Left kidney (tissue), 2 donors: ENCODE data around the gene MMADHC. TPM values are rescaled to one million over a fixed set of nuclear protein-coding genes. Genes with fewer than 3 reads are reported as not detected.

ENCODE experiments used
- DNase-seq: peaks from one replicate; pipeline ENCODE4 v3.0.0-alpha.2; 2013
- polyA plus RNA-seq: library from polyadenylated mRNA; unstranded; fragments of 120-200 nt; gene quantifications from one replicate; pipeline ENCODE4 v1.2.1, GENCODE V29; 2013; ENCODE audit not compliant: insufficient read length

The MMADHC gene
- polyA plus RNA-seq, 1 donor = 125 TPM

GRCh38 chr2:149559341-149560068 lies 28.1 kb downstream of the MMADHC start:
- no peak for DNase-seq

DNA sequence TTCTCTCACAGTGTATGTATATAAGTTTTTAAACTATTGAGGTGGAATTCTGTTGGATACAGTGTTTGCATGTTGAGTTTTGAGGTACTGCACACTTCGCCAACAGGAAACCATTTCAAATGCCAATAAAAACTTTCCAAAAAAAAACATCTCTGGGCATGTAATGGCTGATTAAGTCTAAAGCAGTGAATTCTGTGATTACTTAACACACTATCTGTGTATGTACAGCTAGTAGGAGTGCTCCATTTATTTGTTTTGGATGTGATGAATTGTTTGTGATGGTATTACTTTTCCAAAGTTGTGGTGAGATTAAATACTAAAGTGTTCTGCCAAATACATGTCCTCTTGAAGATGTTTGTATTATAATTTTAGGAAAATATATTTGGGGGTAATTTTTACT lies 31.1 kb downstream of the MMADHC start:
- DNase-seq = no peak

DNA sequence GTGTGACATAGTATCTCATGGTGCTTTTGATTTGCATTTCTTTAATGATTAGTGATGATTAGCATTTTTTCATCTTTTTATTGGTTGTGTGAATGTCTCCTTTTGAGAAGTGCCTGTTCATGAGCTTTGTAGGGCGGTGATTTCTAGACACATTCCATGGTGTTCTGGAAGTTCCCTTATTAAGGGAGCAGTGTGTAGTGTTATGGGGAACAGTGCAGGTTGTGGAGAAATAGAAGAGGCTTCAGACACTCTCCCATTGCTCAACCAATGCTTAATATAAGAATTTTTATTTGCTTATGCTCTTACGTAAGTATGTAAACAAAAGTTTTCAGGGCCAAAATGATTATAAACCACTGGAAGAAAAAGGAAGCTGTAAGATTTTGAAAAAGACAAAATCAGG lies 34.7 kb downstream of the MMADHC start:
- no peak for DNase-seq

DNA sequence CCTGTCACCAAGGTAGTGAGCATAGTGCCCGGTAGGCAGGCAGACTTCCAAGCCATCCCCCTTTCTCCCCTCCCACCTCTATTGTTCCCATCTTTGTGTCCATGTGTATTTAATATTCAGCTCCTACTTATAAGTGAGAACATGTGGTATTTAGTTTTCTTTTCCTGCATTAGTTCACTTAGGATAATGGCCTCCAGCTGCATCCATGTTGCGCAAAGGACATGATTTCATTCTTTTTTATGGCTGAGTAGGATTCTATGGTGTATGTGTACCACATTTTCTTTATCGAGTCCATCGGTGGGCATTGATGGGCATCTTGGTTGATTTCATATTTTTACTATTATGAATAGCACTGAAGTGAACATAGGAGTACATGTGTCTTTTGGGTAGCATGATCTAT lies 35.3 kb downstream of the MMADHC start:
- no peak for DNase-seq

GRCh38 chr2:149544692-149545091 lies 42.9 kb downstream of the MMADHC start:
- DNase-seq = no peak

DNA sequence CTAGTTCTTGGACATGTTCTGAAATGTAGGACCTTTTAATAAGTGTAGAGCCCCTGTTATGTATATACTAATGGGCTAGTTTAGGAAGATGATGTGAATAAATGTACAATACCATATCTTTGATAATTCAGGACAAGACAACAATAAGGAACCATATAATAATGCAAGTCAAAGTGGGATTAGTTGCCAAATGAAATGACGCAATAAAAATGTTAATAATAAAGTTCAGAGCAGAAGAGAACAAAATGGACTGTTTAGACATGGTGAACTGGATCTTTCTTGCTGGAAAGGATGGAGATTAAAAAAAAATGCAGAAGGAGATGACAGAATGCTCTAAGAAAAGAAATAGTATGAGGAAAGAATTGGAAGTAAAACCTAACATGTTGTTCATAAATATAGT lies 43.7 kb downstream of the MMADHC start:
- no peak for DNase-seq

GRCh38 chr2:149540138-149540537 lies 47.4 kb downstream of the MMADHC start:
- DNase-seq = no peak

DNA sequence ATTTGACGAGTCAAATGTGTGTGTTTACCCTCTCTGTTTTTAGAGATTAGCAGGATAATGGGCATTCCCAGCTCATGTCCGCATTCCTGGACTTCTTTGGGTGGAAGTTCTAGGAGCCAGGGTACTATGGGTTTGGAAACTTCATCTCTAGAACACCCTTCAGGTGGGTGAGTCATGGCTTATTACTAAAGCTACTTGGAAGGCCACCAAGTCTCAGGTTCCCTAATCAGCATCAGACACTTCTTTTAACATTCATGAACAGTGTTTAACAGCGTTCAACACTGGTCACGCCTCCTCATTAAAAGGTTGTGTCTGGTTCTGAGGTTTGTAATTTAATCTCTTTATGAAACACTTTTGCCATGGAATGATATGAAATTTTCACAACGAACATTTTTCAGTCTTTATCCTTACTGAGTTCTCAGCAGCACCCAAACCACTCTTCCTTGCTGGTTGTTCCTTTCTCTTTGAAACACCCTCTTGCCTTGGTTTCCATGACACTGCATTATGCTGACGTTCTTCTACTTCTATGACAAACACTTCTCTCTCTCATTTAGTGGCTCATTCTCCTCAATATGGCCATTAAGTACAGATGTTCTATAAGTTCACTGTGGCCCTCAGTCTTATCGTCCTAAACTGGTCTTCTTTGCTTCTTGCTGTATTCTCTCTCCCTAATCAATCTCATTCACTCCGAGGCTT lies 49.3 kb downstream of the MMADHC start:
- DNase-seq = no peak

GRCh38 chr2:149537092-149537726 lies 50.4 kb downstream of the MMADHC start:
- no peak for DNase-seq

DNA sequence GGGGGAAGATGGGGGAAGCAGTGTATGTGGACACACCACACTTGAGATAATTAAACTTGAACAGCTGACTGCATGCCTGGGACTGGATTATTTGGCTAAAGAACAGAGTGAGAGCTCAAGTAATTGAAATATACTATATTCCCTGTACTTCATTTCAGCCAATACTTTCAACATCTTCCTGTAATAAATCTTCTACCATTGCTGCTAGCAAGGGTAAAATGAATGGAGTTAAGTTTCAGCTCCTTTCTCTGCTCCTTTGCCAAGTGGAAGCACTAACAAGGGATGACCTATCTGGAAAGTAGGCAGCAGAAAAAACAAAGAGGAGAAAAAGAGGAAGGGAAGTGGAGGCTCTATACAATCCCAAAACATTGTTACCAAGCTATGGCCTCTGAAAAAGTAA lies 50.9 kb downstream of the MMADHC start:
- DNase-seq = peak; percentile 18

DNA sequence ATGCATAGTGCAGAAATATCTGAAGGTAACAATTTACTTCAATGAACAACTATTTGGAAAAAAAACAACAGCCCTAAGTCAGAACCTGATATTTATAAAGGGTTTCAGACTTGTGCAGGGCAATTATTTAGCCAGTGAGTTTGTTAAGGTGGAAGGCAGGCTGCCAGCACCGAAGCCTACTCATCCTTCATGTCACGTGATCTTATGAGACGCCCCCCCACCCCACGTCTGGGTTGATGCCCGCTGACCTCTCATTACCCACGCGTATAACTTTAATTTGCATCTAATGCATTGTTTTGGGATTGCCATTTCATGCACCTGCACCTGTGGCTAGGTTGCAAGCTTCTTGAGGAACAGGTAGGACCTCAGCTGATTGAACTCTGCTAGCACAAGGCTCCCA lies 52.9 kb downstream of the MMADHC start:
- no peak for DNase-seq

- DNase-seq = no peak
Measured at GRCh38 chr2:149528983-149529382, 58.6 kb downstream of the MMADHC start.

GRCh38 chr2:149527998-149528755 lies 59.4 kb downstream of the MMADHC start:
- no peak for DNase-seq

- no peak for DNase-seq
Measured at GRCh38 chr2:149526689-149527088, 60.9 kb downstream of the MMADHC start.

GRCh38 chr2:149525323-149525722 lies 62.3 kb downstream of the MMADHC start:
- no peak for DNase-seq
